Ishikawa (cell line): Measurements from ENCODE around the gene DNAJC5.

Experiments used
- CEBPB ChIP-seq: IDR thresholded peaks from 2 replicates; pipeline ENCODE4 v1.6.1; 2012
- CREB1 ChIP-seq: IDR thresholded peaks from 2 replicates; pipeline ENCODE4 v1.6.1; 2012; ENCODE audit warnings: low read depth
- EGR1 ChIP-seq: IDR thresholded peaks from 2 replicates; pipeline ENCODE4 v1.6.1; 2012
- EP300 ChIP-seq: IDR thresholded peaks from 2 replicates; pipeline ENCODE4 v1.6.1; 2012; ENCODE audit warnings: borderline replicate concordance
- FOXM1 ChIP-seq: IDR thresholded peaks from 2 replicates; pipeline ENCODE4 v1.6.1; 2012; ENCODE audit warnings: low read depth, borderline replicate concordance
- MAX ChIP-seq: IDR thresholded peaks from 2 replicates; pipeline ENCODE4 v1.6.1; 2012
- RAD21 ChIP-seq: IDR thresholded peaks from 2 replicates; pipeline ENCODE4 v1.6.1; 2012; ENCODE audit warnings: low read depth
- REST ChIP-seq: IDR thresholded peaks from 2 replicates; pipeline ENCODE4 v1.6.1; 2012; ENCODE audit warnings: low read depth, mild to moderate bottlenecking
- TAF1 ChIP-seq: IDR thresholded peaks from 2 replicates; pipeline ENCODE4 v1.6.1; 2012; ENCODE audit warnings: low read depth, mild to moderate bottlenecking
- TCF12 ChIP-seq: IDR thresholded peaks from 2 replicates; pipeline ENCODE4 v1.6.1; 2012; ENCODE audit warnings: low read depth
- TEAD4 ChIP-seq: IDR thresholded peaks from 2 replicates; pipeline ENCODE4 v1.6.1; 2012
- USF1 ChIP-seq: IDR thresholded peaks from 2 replicates; pipeline ENCODE4 v1.6.1; 2012
- YY1 ChIP-seq: IDR thresholded peaks from 2 replicates; pipeline ENCODE4 v1.6.1; 2012; ENCODE audit warnings: low read depth
- ZBTB7A ChIP-seq: IDR thresholded peaks from 2 replicates; pipeline ENCODE4 v1.6.1; 2012; ENCODE audit warnings: low read depth

GRCh38 chr20:63919130-63919529, 24.2 kb downstream of the DNAJC5 start:
- TF ChIP-seq MAX (no peak), TEAD4 (no peak), EP300 (no peak), RAD21 (no peak), REST (no peak), ZBTB7A (no peak), CREB1 (no peak), EGR1 (no peak), CEBPB (no peak), TCF12 (no peak), TAF1 (no peak), YY1 (no peak), FOXM1 (no peak), USF1 (no peak)
